RKO (cell line): ENCODE results near the gene TIMP3.

ENCODE experiments used
- DNase-seq: peaks from one replicate; pipeline ENCODE4 v3.0.0-alpha.2; 2016; ENCODE audit warnings: low spot score

The TIMP3 gene

DNA sequence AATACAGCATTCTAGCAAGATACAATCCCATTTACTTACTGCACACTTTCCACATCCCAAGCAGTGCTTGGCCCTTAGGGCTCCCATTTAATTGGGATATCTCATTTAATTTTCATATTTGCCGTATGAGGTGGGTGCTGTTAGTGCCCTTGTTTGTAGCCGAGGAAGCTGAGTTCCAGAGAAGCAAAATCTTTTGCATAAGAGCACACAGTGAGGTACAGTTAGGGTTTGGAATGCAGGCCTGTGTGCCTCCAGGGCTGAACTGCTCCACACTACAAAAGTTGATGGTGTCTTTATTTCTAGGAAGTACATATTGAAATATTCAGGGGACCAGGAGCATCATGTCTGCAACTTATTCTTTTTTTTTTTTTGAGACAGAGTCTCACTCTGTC is 15.5 kb upstream of the TIMP3 start:
- no peak for DNase-seq

DNA sequence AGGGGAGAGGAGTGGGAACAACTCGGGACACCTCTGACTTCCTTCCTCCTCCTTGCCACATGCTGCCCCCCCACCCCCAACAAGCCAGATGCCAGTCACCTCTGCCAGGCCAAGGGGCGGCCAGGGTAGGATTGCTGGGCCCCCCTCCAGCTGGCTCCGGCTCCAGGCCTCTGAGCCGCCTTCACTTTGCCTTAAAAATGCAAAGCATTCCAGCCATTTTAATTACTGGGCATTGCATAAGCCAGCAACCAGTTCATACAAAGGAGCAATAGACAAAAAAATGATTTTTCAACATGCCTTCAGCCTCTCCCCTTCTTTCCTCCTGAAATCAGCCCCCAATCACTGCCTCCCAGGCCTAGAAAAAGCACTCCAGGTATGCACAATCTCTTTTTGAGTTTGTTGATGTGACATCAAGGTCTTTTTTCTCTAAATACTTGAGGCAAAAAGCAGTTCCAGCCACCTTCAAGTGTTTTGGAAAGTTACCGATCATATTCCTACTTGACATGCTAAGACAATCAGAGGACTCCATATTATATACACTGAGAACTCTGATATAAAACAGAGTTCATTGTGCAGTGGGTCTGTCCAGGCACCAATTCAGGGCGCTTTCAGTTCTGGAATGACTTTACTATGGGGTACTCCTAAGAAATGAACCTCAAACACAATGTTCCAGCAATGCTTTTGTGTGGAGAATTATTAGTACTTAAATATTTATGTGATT is 12.4 kb upstream of the TIMP3 start:
- no peak for DNase-seq

DNA sequence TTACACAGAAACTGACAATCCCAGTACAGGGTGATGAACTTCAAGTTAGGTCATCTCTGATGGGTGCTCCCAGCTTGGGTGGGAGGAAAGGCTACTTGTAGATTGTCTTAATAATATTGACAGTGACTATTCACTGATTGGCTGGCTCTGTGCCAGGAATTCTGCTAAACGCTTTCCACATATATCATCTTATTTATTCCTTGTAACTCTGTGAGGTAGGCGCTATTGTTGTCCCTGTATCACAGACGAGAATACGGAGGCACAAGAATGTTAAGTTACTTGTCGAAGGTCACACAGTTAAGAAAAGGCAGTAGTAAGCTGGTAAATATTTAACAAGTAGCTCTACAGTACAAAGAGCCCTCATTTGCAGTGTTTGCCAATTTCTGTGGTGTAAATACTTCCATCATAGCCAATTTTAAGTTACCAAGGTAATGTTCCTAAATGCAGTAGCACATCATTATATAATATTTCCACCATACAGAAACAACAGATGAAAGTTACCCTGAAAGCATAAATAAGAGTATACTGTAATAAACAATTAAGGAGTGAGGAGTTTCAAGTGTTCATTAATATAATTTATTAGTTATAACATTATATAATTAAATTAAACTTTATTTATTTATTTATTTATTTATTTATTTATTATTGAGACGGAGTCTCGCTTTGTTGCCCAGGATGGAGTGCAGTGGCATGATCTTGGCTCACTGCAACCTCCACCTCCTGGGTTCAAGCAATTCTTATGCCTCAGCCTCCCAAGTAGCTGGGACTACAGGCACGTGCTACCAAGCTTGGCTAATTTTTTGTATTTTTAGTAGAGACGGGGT is 11.5 kb upstream of the TIMP3 start:
- no peak for DNase-seq

- no peak for DNase-seq
These were observed 10.4 kb upstream of the TIMP3 start for GRCh38 chr22:32791056-32791455.

DNA sequence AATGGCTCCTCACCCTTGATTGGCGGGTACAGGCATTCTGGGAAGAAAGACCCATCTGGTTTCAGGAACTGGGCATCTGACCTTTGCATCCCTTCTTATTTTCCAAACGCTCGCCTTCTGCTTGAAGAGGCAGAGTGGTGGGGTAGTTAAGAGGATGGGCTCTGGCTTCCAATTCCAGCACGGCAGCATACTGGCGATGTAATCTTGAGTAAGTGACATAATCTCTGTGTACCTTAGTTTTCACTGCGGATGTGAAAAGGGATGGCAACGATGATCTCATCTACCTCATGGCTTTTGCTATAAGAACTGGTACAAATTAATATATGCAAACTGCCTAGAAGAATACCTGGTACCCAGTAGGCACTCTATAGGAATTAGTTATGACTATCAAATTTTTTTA is 10.0 kb upstream of the TIMP3 start:
- no peak for DNase-seq

DNA sequence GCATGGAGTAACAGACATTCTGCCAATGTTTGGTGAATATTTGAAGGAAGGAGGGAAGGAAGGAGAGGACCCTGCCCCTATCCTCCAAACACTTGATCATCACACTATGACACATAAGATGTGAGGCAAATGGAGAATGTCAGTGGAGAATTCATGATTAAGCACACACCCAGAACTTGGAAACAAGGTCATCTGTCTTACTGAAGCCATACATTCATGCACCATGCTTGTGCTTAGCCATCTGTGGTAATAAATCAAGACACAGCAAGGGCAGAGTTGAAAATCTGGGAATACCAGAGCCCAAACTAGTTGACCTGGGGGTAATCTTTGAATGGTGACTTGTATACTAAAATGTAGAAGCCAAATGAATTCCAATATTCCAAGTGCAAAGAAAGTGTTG is 7.9 kb upstream of the TIMP3 start:
- no peak for DNase-seq

- DNase-seq, result no peak
These were observed 6.9 kb upstream of the TIMP3 start for GRCh38 chr22:32794449-32795213.

DNA sequence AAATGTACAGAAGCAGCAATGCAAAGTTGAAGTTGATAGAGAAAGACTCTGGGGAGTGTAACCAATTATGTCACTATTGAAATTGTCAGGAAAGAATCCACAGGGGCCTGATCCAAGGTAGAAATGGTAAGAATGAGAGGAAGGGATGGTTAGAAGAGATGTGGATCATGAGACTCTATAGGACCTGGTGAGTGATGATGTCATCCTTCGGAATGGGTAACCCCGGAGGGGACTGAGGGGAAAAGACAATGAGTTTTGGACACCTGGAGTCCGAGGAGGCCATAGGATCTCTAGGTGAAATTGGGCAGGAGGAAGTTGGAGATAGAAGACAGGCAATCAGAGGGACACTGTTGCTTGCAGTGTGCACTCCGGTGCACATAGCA is 6.3 kb upstream of the TIMP3 start:
- DNase-seq, result no peak

DNA sequence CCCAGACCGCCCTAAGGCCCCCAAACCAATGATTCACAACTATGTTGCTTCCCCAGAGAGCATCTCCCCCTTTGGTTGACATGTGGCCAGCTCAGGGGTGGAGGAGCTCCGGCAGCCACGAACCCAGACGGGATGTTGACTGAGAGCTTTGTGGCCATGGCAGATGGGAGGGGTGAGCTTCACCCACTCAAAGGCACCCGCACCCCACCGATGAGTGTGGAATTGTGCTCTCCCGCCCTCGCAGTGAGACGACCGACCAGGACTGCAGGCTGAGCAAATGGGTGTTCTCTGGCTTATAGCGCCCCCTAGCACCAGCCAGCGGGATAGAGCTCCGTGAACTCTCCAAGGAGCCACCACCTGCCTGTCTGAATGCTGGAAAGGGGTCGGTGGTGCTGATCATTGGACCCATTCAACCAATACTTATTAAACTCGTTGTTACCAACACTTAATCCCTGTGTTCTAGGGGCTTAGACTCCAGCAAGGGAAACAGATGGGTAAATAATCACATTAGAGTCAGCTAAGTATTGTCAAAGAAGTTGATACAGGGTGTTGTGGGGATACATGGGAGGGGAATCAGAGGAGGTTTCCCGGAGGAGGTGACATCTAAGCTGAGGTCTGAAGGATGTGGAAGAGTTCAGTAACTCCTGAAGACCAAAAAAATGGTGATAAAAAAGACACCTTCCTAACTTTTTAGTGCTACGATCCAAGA is 4.5 kb upstream of the TIMP3 start:
- DNase-seq, result peak; percentile 52

- DNase-seq, result no peak
These were observed 2.0 kb upstream of the TIMP3 start for GRCh38 chr22:32799496-32799895.

DNA sequence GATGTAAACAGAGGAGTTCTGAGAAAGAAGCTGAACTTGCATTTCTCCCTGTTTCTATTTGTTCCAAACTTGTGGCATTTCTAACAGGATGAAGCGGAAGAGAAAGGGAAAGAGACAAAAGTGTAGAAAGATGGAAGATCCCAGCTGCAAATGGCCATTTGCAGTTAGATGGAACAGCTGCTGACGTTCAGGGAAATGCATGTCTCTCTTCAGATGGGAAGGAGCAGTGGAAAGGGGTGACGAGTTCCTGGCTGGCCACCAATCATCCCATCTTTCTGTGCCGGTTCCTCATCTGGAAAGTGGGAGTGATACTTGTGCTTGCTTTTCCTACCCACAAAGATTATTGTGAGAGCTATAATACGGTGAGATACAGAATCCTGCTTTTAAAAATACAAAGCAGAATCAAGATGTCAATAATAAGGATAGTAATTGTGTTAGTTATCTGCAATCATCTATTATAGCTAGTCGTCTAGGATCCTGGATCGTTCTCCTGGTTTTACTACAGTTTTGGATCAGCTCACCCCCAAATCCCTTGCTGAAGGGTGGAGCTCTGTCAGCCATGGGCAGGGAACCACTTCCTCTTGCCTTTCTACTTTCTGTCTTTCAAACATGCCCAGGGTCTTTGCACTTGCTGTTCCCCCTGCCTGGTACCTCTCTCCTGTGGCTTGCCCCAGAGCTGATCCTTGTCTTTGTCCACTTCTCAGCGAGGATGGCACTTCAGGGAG is 1.2 kb upstream of the TIMP3 start:
- DNase-seq, result no peak

DNA sequence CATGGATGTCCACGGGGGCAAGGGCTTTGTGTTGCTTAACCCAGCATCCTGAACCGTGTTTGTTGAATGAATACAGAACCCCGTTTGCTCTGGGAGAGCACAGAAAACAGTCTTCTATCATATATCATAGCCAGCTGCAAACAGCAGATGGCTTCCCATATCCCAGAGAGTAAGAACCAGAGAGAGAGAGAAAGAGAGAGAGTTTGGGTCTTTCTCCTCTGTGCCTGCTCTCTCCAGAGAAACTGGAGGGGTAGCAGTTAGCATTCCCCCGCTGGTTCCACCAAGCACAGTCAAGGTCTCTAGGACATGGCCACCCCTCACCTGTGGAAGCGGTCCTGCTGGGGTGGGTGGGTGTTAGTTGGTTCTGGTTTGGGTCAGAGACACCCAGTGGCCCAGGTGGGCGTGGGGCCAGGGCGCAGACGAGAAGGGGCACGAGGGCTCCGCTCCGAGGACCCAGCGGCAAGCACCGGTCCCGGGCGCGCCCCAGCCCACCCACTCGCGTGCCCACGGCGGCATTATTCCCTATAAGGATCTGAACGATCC is 440 bp upstream of the TIMP3 start:
- no peak for DNase-seq

DNA sequence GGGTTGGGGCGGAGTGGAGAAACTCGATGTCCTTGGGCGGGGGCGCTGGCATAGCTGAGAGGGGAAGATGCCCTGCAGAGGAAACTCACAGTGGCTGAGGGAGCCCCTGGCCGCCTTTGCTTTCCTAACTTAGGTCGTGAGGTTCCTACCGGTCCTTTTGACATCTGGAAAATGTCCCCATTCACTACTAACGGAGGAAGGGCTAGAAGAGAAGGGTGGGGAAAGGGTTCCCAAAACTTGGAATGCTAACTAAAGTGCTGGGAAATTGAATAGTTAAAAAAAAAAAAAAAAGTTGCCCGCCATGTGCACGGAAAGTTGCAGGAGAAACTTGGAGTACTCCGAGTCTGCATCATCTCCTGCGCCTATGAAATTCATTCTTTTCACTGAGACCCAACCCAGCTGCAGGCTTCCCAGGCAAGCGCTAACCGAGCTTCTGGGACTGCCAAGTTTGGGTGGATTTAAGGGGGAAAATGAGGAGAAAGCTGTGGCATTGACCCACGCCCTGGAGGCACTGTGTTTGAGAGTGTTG is 796 bp downstream of the TIMP3 start:
- no peak for DNase-seq

DNA sequence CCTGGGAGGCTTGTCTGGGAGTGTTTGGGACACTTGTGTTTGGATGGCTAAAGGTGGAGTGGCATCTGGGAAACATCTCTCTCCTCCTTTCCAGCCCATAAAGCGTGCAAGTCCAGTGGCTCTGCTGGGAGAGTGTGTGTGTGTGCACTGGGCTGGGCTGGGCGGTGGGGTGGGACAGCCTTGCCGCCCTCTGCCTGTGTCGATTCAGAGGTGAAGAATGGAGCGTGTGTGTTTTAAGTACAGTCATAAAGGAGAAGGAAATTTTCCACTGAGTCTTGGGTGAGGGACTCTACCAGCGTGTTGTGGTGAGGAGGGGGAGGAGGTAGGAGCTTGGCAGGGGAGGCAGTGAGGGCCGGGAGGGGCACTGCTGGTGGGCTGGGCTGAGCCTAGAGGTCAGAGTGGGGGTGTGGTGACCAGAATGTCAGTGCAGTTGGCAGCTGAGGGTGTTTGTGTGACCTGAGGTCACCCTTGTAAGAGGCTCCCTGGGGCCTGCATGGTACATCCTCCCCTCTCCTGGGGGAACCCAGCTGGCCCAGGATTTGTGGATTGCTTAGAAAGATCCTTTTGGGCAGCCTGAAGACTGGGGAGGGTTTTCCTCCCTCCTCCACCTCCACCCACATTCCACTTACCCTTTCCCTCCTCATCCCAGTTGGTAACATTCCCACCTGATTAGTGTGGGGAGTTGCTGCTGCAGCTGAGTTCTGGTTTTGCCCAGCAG is 1.7 kb downstream of the TIMP3 start:
- no peak for DNase-seq

DNA sequence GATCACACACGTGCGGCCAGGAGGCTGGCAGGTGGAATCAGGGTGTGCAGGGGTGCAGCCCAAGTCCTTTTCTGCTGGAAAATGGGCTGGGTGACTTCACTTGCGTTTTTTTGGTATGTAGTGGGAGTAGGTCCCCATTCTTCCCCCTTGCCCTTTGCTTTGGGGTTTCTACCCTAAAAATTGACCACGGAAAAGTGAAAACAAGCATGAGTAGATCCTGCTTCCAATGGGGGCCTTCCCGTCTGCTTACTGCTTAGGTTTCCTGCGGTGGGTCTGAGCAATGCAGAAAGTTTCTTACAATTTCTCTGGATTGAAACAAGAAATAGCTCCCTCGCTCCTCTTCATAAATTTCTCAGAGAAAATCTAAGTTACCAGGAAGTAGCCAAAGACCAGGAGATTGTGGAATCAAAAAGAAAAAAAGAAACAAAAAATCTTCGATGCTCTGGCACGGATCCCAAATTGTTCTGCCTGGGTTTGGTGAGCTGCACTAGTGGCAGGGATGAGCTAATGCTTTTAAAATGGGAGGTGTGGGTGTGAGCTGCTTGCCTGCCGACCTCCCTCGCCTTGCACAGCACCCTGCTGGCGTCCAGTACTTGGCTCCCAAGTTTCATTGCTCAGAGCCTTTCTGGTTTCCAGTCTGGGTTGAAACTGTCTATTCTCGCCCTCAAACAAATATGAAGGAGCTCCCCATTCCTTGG is 2.4 kb downstream of the TIMP3 start:
- DNase-seq, result no peak

DNA sequence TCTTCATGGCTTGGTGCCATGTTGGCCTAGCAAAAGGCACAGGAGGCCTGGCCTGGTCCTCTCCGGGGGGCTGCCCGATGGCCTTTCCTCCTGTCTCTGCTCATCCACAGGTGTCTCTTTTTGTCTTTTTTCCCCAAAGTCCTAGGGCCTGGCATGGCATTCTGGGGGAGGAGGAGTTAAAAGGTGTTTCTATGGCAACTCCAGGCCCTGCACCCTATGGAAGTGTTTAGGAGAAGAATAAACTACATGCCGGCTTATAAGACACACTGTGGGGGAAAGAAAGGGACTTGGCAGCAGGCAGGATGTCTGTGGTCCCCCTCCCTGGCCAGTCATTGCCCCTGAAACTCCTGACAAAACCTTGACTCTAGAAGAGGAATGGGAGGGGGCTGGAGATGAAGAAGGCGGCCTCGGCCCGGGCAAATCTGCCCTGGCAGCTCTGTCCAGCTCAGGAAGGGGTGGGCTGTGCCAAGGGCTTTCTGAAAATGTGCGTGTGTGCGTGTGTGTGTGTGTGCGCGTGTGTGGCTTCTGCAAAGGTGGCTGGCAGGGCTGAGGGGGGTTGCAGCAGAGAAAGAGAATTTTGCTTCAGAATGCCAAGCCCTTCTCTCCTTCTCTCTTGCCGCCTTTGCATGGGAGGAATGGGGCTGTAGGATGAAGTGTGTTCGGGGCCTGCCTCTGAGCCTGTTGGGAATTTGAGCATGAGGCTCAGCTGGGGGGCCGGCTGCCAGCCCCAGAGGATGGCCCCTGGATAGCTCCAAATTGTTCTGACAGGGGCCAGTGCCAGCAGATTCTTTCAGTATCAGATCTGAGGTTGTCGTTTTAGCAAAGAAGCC is 3.2 kb downstream of the TIMP3 start:
- DNase-seq, result no peak

DNA sequence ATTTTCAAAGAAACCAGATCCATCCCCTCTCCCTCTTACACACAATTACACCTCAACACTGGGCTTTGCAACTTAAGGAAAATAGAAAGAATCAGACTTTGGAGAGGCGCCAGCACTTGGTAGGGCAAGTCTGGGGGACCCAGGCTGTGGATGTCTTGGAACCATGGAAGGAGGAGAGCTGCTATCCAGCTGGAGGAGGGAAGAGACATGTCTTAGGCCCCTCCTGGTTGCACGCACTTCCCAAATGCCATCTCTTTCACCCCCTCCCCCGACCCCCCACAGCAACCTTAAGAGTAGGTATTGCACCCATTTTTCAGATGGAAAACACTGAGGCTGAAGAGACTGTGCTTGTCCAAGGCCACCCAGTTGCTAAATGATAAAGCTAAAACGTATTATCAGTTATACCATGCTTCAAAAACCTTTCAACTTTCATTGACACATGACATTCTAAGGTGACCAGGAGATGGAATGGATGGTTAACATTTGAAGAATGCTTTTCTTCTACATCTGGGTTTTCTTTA is 3.9 kb downstream of the TIMP3 start:
- DNase-seq, result no peak

DNA sequence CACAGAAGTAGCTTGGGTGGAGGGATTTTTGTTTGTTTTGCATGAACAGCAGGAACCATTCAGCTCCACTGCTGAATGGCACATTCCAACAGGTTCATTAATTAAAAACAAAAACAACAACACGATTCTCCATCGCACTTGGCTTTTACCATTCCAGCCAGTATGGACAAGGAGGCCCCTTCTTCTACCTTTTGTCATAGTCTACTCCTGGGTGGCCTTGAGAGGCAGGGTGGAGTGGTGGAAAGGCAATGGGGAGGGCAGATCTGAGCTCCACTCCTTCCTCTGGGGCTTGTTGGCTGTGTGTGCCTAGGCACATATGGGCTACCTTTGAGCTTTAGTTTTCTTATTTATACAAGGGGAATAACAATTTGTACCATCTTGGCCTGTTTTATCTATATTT is 4.8 kb downstream of the TIMP3 start:
- no peak for DNase-seq

- DNase-seq, result no peak
These were observed 6.5 kb downstream of the TIMP3 start for GRCh38 chr22:32808038-32808445.
